ENCODE data around the gene SCAF4.

GRCh38 chr21:31778546-31778945 lies 46.6 kb upstream of the SCAF4 start:
- TF ChIP-seq CTCF (IDR thresholded peaks at IDR 0.05) (no peak), POLR2A (IDR thresholded peaks at IDR 0.05) (no peak)

Data from right lobe of liver (tissue), 4 donors.